Measurements from ENCODE around the gene HSPA4. TPM values are rescaled to one million over a fixed set of nuclear protein-coding genes. Genes with fewer than 3 reads are reported as not detected.

HSPA4 gene
- total and polyA plus RNA-seq, 2 of the 4 experiments (the other 2 are of a cell fraction): 34.9 to 120 TPM

GRCh38 chr5:133062276-133062675 is 10.5 kb downstream of the HSPA4 start:
- H4K20me1 ChIP-seq (ENCODE audit: insufficient read depth, low read length): peaks cover 67% of the 10 kb centered on the region
- no peak overlapping the region for H2BK120ac ChIP-seq (ENCODE audit: low read depth, low read length)
- no peak overlapping the region for H2AK5ac ChIP-seq (ENCODE audit: low read depth, low read length)
- peaks cover 8% of the 10 kb centered on the region for H3K9me1 ChIP-seq (ENCODE audit: insufficient read depth, low read length)
- H4K8ac ChIP-seq (ENCODE audit: low read depth in 2 of 2, low read length in 2 of 2): no peak overlapping the region
- H3K56ac ChIP-seq (ENCODE audit: extremely low read depth, insufficient read depth, low read length): no peak overlapping the region
- ChIA-PET POLR2A (ENCODE audit: unreplicated experiment) (no interaction called here), CTCF (no interaction called here)
- H3K4ac ChIP-seq (ENCODE audit: low read depth, low read length): no peak overlapping the region
- no peak for ATAC-seq (ENCODE audit: low read depth)
- no peak overlapping the region for H2BK20ac ChIP-seq (ENCODE audit: low read depth, low read length)
- H3K27me3 ChIP-seq (ENCODE audit: control insufficient read depth, insufficient read depth, low read length): no peaks in the 10 kb centered on the region
- no peak for DNase-seq
- H3K4me2 ChIP-seq (ENCODE audit: low read depth, low read length): no peak overlapping the region
- H3K4me1 ChIP-seq (ENCODE audit: control insufficient read depth, insufficient read depth, low read length): no peaks in the 10 kb centered on the region
- intact Hi-C loops (cut with micrococcal nuclease): no loop called here
- H2BK15ac ChIP-seq (ENCODE audit: low read depth, low read length): no peak overlapping the region
- H3K36me3 ChIP-seq (ENCODE audit: control insufficient read depth, insufficient read depth, low read length): peaks cover 7% of the 10 kb centered on the region; the same call in 1 of the 2 replicates
- H2AK9ac ChIP-seq (replicated peaks; ENCODE audit: low read depth, low read length, poor library complexity): no peak overlapping the region
- H2BK5ac ChIP-seq (ENCODE audit: low read depth, low read length, poor library complexity, severe bottlenecking): no peak overlapping the region
- H3K4me3 ChIP-seq (ENCODE audit: insufficient read depth, low read depth, low read length): no peak overlapping the region
- H3K9me3 ChIP-seq (ENCODE audit: control insufficient read depth, insufficient read depth, low read length): no peaks in the 10 kb centered on the region
- TF ChIP-seq CHD1 (IDR thresholded peaks at IDR 0.05; ENCODE audit: low read depth, low read length): no peak
- dilution Hi-C loops (cut with HindIII; ENCODE audit: low sequenced_read_pairs, unreplicated experiment): no loop called here
- H4K91ac ChIP-seq (ENCODE audit: insufficient read depth, low read depth, low read length): no peak overlapping the region
- H4K5ac ChIP-seq (ENCODE audit: low read depth, low read length): no peak overlapping the region
- no CpG with 5 or more reads among the region's 1 CpG for WGBS, 2 experiments (ENCODE audit: extremely low coverage in 2 of 2, insufficient read length in 1 of 2)
- H3K14ac ChIP-seq (replicated peaks; ENCODE audit: low read depth, low read length): no peak overlapping the region
- BruUV-seq (replicated peaks): no TSS peak
- H3K79me1 ChIP-seq (ENCODE audit: low read depth in 1 of 2, low read length in 2 of 2): peaks cover 7 to 48% of the 10 kb centered on the region in 2 experiments; a peak in 3 of 4 replicates
- H3K27ac ChIP-seq (ENCODE audit: insufficient read depth, low read length): no peak overlapping the region
- no peak overlapping the region for H3K23ac ChIP-seq (ENCODE audit: low read depth, low read length)
- H3K18ac ChIP-seq (ENCODE audit: low read depth, low read length): no peak overlapping the region
- H3K9ac ChIP-seq (ENCODE audit: low read depth, low read length): no peak overlapping the region
- in situ Hi-C loops (cut with MboI; ENCODE audit: low sequenced_read_pairs): no loop called here
- H2AFZ ChIP-seq (replicated peaks; ENCODE audit: low read length, poor library complexity): no peak overlapping the region
